ENCODE results near the gene IFT74. TPM values are rescaled to one million over a fixed set of nuclear protein-coding genes. Genes with fewer than 3 reads are reported as not detected.

The IFT74 gene
- 10.0 and 15.4 TPM in 2 replicates for total RNA-seq

DNA sequence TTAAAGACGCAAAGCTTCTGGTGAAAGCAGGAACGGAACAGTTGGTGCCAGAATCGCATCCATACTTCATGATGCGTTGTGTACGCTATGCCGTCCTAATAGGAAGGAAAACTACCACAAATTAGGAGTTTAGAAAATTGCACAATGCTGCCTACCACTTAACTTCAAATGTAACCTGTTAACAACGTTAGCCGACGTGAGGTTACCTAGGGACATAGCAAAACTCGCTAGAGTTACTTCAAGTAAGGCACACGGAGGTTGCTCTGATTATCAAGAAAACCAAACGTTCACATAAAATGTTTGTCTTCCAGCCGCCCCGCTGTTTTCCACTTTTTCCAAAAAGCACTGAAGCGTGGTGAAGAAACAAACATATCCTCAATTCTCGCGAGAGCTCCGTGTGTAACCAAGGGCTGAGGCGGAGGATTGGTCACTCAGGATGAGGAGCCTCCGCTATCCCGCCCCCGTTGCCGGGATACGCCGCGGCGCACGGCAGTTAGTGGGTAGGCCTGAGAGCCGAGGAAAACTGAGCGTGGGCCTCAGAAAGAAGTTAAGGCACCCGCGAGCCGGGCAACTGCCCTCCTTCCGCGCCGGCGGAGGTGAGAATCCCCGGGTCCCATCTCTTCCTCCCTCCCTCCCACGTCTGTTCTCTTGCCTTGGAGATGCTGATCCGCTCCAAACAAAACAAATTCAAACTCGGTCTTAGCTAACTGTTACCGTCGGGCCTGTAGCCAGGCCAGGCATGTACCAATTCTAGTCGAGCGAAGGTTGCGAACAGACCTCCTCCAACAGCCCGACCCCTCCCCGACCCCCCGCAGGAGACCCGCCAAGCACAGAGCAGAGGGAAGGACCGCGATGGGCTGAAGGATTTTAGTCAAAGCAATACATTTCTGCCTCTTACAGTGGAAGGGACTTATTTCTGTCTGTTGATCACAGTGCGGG, at the start of gene IFT74:
Gene IFT74, plus strand, starts transcription at position 492 of the 939 bp plus-strand sequence. CDS start 5,556 bp downstream, outside the sequence.

DNA sequence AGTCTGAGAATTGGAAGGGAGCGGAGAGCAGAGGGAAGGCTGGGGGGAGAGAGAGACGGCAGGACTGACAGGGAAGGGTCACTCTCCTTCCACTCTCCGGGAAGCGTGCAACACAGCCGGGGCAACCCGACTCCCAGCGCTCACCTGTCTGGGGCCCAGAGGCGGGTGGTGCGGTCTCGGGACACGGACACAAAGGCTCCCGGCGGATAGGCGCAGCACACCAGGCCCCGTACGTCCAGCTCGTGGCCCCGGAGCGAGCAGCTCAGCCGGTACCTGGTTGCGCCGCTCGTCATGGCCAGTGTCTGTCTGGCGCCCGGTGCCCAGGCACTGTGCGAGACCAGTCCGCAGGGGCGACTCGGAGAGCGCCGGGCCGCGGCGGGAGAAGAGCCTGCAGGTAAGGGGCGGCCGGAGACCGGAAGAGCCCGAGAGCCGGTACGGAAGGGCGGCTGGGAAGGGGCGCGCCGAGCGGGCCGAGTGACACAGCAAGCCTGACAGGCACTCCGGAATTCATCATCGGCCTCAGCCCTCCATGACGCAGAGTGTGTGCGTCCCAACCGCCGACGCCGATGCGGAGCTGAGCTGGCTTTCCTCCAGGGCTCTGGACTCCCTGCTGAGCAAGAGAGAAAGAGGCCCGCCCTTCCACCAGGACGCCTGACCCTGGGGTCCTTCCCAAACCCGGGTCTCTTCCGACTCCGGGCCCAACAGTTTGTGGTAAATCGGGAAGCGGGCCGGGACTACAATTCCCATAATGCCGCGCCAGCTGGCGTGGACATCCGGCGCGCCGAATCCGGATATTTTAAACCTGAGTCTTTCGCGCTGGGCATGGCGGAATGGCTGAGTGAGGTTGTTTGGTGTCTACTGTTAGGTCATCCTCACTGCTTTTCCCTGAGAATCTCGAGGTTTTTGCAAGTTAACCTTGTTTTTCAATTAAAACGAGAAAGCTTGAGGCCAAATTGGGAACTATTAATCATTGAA, 9.2 kb upstream of the IFT74 start, which contains the start of gene PLAA:
Gene PLAA, minus strand, starts transcription at position 490 of the 975 bp plus-strand sequence. Its CDS starts 197 bp downstream, at position 293.

DNA sequence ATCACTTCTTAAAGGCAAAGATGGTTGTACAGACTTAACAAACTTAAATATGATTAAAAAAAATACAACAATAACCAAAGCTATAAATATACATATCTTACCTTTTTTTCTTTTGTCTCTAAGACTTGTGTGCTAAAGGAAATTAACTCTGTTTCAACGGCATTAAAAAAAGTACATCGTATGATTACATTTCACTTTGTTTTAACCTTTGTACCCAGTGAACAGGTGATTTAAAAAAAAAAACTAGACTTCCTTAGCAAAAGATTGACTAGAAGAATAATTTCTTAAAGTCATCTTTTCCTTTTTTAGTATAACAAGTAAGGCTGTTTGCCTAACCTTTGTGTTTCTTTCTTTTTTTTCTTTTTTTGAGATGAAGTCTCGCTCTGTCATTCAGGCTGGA, 49.3 kb downstream of the IFT74 start, which contains the start of gene LRRC19:
Gene LRRC19, minus strand, starts transcription at position 182 of the 400 bp plus-strand sequence. CDS start 5,978 bp downstream, outside the sequence.

DNA sequence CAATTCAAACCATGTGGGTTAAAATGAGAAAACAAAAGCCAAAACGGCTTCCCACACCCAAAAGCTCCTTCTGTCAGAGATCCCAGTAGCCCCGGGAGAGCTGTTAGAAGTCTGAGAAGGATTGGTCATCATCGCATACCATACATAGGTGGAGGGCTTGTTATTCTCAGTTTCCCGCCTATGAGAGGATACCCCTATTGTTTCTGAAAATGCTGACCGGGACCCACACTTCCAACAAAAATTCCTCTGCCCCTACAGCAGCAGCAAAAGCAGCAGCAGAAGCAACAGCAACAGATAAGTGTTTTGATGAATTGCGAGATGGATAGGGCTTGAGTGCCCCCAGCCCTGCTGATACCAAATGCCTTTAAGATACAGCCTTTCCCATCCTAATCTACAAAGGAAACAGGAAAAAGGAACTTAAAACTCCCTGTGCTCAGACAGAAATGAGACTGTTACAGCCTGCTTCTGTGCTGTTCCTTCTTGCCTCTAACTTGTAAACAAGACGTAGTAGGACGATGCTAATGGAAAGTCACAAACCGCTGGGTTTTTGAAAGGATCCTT, 152.8 kb downstream of the IFT74 start, which contains the start of gene TEK:
Gene TEK, plus strand, starts transcription at position 245 of the 561 bp plus-strand sequence. CDS start 366 bp downstream, outside the sequence.

Other genes with a start within 250 kb of the IFT74 start
- 10.4 and 12.2 TPM in 2 replicates for gene CAAP1, start 63.6 kb upstream of the IFT74 start, total RNA-seq
- 29.9 and 44.8 TPM in 2 replicates for gene PLAA, start 9.2 kb upstream of the IFT74 start, total RNA-seq
- gene LRRC19, start 49.3 kb downstream of the IFT74 start, total RNA-seq: not detected in 2 replicates
- 0.43 and 15.6 TPM in 2 replicates for gene TEK, start 152.8 kb downstream of the IFT74 start, total RNA-seq

Measured in bronchial smooth muscle cell (primary cell).